HG03575 (cell line): ENCODE results near the gene HMGCR.
"Not testable (repeated sequence)": the region's sequence is repeated elsewhere in the genome, so short reads cannot be mapped to it uniquely, and the experiment has no call there.

Source experiments
- ATAC-seq: cut with Tn5 transposase; IDR thresholded peaks from one replicate; pipeline ENCODE4 v1.9.1; 2021; ENCODE audit not compliant: unreplicated experiment, insufficient number of reproducible peaks, low FRiP score; ENCODE audit errors: extremely low read depth

Gene HMGCR

DNA sequence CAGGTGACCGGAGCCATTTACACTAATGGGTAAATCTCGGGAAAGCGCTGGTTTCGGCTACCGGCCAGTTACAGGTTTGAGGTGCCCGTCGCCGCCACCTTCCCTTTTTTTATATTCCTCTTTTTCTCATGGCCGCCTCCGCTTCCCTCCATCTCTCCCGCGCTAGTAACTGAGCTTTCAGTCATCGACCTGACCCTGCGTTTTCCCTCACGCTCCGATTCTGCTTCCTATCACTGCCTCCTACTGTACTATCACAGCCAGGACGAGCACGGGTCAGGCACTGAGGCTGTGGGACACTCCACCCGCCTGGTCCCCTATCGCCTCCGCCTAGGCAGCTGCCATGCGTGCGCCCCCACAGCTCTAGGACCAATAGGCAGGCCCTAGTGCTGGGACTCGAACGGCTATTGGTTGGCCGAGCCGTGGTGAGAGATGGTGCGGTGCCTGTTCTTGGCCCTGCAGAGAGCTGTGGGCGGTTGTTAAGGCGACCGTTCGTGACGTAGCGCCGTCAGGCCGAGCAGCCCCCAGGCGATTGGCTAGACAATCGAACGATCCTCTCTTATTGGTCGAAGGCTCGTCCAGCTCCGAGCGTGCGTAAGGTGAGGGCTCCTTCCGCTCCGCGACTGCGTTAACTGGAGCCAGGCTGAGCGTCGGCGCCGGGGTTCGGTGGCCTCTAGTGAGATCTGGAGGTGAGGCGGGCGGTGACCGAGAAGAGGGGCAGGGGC lies at the start of gene HMGCR:
HMGCR (plus strand) TSS at position 606 of the 722 bp plus-strand sequence. CDS start 5,386 bp downstream, outside the sequence.
- peak; percentile 96 for ATAC-seq

DNA sequence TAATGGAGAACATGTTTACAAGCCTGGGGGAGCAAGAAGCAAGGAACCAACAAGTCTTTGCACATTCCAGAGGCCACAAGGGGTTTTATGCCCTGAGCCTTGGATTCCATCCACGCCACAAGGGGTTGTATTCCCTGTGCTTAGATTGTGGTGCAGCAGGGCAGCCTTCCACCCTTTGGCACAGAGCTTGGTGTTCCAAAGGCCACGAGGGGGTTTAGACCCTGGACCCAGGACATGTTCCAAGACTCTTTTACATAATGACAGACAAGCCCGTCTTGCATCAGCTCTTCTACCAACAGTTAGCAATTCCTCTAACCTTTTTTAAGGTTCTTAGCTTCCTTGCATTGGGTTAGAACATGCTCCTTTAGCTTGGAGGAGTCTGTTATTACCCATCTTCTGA lies 45.2 kb upstream of the HMGCR start:
- ATAC-seq, result not testable (repeated sequence)

DNA sequence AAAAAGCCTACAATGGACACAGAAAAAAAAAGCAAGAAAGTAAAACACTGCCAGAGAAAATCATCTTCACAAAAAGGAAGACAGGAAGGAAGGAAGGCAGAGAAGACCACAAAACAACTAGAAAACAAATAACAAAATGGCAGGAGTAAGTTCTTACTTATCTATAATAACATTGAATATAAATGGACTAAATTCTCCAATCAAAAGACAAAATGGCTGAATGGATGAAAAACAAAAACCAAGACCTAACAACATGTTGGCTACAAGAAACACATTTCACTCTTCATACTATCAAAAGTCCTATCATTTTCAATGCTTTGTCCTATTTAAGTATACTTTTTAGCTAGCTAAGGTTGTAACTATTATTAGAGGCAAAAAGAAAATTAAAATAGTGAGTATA lies 36.9 kb upstream of the HMGCR start:
- ATAC-seq, result no peak

DNA sequence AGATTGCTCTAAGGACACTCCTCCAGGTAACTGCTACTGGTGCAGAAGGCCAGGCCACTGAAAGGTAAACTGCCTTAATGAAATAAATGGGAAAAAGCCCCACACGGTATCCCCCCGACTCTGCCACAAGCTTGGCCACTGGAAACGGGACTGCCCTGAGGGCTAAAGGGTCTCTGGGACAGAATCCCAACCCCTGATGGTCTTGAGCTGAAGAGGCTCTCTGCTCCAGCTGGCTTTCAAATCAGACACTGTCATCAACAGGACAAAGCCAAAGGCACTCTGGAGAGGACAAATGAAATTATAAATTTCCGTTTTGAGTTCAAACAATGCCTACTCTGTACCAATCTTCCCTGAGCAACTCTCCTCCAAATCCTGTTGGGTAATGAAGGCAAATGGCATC lies 33.6 kb upstream of the HMGCR start:
- no peak for ATAC-seq

DNA sequence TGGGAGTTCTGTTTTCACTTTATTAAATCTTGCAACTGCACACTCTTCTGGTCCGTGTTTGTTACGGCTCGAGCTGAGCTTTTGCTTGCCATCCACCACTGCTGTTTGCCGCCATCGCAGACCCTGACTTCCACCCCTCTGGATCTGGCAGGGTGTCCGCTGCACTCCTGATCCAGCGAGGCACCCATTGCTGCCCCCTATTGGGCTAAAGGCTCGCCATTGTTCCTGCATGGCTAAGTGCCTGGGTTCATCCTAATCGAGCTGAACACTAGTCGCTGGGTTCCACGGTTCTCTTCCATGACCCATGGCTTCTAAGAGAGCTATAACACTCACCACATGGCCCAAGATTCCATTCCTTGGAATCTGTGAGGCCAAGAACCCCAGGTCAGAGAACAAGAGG lies 32.5 kb upstream of the HMGCR start:
- ATAC-seq, result not testable (repeated sequence)

DNA sequence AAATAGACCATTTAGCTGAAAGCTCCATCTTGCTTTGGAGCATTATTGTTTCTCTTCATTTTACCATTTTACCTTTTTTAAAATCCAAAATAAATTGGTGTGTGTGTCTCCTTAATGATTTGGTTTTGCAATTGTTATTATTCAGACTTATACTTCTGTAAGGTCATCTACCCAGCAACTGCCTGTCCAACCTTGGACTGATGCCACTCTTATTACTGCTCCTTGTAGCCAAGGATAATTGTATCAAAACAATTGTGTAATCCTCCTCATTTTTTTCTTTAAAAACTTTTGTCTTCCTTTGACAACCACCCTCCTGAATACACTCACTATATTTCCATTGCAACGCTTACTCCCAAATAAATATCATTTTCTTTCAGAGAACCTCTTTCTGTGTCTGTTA lies 30.3 kb upstream of the HMGCR start:
- ATAC-seq, result no peak

DNA sequence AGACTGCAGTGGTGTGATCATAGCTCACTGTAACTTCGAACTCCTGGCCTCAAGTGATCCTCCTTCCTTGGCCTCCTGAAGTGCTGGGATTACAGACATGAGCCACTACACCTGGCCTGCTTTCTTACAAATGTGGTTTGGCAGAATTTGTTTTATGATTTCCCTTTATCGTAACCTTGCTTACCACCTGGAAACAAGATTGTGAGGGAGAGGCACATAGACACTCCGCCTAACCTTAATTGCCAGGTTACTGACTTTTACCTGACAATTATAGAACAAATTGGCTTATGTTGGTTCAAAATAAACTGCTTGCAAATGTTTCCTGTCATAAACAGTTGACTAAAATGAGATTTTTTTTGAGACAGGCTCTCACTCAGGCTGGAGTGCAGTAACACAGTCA lies 26.8 kb upstream of the HMGCR start:
- ATAC-seq, result no peak

DNA sequence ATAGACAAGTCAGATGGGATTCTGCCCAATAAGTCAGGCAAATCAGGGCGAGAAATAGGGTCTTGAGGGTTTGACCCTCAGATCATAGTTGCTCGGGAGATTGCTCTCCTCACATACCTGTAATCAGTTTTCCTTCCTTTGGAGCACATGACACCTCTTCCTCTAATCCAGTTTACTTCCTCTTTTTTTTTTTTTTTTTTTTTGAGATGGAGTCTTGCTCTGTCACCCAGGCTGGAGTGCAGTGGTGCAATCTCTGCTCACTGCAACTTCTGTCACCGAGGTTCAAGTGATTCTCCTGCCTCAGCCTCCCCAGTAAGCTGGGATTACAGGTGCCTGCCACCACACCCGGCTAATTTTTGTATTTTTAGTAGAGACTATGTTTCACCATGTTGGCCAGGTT lies 17.9 kb upstream of the HMGCR start:
- not testable (repeated sequence) for ATAC-seq

DNA sequence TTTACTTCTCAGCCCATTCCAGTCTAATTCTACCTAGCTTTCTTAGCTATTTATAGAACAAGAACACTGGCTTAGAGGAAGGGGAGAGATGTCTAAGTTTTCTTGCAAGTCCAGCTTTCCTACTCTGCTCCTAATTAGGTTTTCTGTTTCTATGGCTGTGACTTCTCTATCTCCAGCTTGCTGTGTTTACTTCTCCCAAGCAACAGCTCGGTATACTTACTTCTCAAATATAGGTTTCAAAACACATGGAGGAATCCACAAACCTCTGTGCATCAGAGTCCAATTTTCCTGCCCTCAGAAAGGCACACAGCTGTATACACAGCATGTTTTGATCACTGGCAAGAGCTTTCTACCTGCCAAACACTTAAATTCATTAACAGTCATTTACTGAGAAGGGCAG lies 17.4 kb upstream of the HMGCR start:
- no peak for ATAC-seq

DNA sequence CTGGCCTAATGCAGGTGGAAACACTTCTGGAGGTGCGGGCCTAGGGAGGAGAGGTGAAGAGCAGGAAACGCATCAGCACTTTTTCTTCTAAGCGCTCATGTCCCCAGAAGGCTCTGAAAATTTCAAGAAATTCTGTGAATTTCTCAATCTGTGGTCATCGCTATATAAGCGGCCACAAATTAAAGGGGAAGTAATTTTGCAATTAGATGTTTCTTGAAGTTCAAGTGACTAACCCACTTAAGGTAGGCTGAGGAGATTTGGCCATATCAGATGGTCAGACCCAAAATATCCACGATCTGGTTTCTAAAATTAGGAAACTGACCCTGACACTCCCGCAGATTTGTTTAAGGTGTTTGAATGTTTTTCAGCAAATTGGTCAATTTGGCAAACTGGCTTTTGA lies 16.6 kb upstream of the HMGCR start:
- no peak for ATAC-seq

DNA sequence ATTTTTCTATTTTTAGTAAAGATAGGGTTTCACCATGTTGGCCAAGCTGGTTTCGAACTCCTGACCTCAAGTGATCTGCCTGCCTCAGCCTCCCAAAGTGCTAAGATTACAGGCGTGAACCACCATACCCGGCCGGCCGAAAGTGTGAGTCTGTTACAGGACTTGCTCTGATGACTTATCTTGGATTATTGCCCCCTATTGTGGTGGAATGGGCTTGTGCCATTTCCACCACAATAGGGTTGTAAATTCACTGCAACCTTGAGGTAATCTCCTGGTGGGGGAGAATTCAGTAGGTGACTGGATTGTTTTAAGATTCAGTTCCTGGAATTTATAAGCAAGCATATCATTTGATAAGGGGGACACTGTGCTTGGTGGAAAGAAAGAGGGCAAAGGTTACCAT lies 15.0 kb upstream of the HMGCR start:
- ATAC-seq, result no peak

DNA sequence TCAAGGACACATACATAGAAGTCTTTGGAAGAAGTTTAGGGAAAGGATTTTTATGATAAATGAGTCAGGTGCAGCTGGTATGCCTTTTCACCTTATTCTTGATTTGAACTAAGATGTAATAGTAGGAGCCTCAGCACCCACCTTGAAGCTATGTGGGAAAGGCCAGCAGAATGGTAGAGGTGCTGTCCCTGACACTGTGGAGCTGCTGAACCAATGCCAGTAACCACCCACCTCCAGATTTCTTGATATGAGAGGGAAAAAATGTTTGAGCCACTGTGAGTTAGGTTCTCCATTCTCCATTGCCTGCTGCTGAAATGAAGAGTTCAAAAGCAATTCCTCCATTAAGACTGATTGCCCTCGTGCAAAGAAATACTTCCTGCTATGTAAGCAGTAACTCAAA lies 12.2 kb upstream of the HMGCR start:
- no peak for ATAC-seq

DNA sequence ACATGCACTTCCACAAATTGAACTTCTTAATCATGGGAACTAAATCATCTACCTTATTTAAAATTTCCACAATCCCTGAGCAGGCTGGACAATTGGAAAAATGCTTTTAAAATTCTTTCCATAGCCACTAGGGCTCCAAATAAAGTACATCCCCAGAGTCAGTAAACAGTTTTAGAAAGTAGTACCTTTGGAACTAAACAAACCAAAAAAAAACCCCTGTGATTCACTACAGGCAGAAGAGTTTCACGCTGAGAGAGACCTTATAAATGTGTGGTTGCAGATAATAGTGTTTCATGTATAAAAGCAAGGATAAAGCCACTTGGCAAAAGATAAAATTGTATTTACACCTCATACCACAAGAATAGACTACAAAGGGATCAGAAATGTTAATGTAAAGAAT lies 11.8 kb upstream of the HMGCR start:
- no peak for ATAC-seq

DNA sequence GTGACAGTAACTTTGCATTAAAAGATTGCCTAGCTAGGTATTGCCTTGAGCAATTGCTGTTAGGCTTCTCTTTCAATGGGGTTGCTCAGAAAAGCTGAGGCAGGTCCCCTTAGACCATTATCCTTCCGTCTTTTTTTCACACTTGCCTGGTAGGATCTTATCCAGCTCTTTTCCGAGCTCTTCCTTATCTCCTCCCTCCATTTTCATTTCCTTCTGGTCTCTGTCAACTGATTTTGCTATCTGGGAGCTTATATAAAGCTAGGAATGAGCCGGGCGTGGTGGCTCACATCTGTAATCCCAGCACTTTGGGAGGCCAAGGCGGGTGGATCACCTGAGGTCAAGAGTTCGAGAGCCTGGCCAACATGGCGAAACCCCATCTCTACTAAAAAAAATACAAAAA lies 6.6 kb upstream of the HMGCR start:
- ATAC-seq, result no peak

DNA sequence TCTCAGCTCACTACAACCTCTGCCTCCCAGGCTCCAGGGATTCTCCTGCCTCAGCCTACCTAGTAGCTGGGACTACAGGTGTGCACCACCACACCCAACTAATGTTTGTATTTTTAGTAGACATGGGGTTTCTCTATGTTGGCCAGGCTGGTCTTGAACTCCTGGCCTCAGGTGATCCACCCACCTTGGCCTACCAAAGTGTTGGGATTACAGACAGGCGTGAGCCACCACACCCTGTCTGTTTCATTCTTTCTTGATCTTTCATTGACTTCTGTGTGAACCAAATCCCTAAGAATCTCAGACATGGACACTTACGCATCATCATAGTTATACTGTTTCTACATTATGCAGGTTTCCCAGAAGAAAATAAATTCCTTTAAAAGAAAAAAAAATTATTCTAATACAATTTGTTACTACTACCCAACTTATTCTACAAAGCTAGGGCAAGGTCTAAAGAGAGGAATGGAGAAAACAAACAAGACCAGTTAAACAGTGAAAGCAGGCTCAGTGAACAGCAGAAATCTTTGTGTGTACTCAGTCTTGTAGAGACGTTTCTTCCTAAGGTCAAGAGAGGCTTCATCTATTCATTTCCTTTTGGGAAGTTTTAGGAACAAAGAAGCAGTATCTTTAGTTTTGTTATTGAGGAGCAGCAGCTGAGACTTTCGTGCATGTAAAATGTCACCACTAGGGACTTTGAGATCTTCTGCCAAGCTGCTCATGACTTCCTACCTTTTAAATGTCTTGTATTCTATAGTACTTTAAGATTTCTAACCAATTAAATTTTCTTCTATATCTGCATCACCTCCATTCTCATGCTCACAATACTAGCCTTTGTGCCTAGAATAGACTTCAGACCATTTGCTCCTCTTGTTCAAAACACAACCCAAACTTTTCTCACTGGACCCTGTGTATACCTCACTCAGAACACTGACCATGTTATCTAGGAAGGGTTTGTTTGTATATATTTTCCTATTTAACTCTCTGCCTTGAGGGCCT lies 5.6 kb upstream of the HMGCR start:
- ATAC-seq, result no peak

DNA sequence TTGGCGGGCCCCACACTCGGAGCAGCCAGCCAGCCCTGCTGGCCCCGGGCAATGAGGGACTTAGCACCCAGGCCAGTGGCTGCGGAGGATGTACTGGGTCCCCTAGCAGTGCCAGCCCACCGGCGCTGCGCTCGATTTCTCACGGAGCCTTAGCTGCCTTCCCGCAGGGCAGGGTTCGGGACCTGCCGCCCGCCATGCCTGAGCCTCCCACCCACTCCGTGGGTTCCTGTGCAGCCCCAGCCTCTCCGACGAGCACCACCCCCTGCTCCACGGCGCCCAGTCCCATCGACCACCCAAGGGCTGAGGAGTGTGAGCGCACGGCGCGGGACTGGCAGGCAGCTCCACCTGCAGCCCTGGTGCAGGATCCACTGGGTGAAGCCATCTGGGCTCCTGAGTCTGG lies 3.3 kb upstream of the HMGCR start:
- not testable (repeated sequence) for ATAC-seq

DNA sequence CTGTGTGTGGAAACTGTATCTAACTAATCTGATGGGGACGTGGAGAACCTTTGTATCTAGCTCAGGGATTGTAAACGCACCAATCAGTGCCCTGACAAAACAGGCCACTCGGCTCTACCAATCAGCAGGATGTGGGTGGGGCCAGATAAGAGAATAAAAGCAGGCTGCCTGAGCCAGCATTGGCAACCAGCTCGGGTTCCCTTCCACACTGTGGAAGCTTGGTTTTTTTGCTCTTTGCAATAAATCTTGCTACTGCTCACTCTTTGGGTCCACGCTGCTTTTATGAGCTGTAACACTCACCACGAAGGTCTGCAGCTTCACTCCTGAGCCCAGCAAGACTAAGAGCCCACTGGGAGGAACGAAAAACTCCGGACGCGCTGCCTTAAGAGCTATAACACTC lies 2.6 kb upstream of the HMGCR start:
- ATAC-seq, result not testable (repeated sequence)

DNA sequence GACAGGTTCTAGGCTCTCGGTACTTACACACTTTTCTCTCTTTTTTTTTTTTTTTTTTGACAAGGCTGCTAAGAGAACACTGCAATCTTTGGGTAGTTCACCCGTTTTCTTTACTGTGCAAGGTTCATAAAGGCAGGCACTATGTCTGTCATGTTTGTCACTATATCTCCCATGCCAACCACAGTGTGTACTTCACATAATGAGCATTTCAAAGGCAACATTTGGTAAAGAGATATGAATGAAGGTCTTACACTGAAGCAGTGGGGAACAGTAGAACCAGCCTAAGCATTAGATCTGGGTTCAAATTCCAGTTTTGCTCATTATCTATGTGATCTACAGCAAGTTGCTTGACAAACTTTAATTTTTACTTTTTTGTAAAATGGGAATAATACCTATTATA lies 1.5 kb upstream of the HMGCR start:
- no peak for ATAC-seq

DNA sequence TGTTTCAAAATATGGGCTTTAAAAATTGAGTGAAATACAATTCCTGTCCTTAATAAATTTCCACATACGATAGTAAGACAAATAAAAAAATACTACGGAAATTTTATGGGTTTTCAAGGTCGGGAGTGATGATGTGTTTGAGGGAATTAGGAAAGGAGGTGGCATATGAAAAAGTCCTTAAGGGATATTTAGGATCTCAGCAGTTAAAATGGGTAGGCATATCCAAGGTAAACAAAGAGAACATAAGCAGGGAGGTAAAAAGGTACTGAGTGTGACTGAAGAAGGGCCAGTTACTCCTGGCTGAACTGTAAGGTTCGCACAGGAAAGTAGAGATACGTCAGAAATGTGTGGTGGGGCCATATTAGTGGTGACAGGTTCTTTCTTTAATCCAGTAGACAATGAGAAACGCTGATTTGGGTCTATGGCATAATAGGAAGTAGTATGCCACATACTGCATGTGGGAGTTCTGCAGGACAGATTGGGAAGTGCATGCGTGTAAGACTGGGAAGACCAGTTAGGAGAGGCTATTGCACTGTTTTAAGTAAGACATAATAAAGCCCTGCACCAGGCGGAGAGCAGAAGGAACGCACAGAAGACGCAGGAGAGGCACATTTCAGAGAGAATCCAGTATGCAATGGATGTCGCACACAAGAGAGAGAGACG lies 937 bp upstream of the HMGCR start:
- no peak for ATAC-seq
